NK-92 treated with Interleukin-12 subunit alpha and Interleukin-12 subunit beta, amount 100 ng/mL, for 24 hours (cell line): Measurements from ENCODE around the gene WDR89.
"Not testable (repeated sequence)": the region's sequence is repeated elsewhere in the genome, so short reads cannot be mapped to it uniquely, and the experiment has no call there.

Experiments used
- DNase-seq: peaks from one replicate; lab custom pipeline; 2025; lab: John Stamatoyannopoulos, UW

Gene WDR89

GRCh38 chr14:63594455-63595372 is 47.0 kb downstream of the WDR89 start:
- DNase-seq = no peak

- not testable (repeated sequence) for DNase-seq
Observed at GRCh38 chr14:63583046-63583445, 58.6 kb downstream of the WDR89 start.

- DNase-seq = no peak
Observed at GRCh38 chr14:63581491-63581890, 60.2 kb downstream of the WDR89 start.

GRCh38 chr14:63578300-63578699 is 63.4 kb downstream of the WDR89 start:
- no peak for DNase-seq

- no peak for DNase-seq
Observed at GRCh38 chr14:63573581-63573980, 68.1 kb downstream of the WDR89 start.

- no peak for DNase-seq
Observed at GRCh38 chr14:63565448-63565847, 76.2 kb downstream of the WDR89 start.

- DNase-seq = no peak
Observed at GRCh38 chr14:63564318-63564717, 77.4 kb downstream of the WDR89 start.

GRCh38 chr14:63563370-63564026 is 78.2 kb downstream of the WDR89 start:
- no peak for DNase-seq

- DNase-seq = no peak
Observed at GRCh38 chr14:63562405-63562804, 79.3 kb downstream of the WDR89 start.

GRCh38 chr14:63555572-63555971 is 86.1 kb downstream of the WDR89 start:
- DNase-seq = no peak

GRCh38 chr14:63551332-63551731 is 90.3 kb downstream of the WDR89 start:
- DNase-seq = no peak

GRCh38 chr14:63547798-63548335 is 93.8 kb downstream of the WDR89 start:
- no peak for DNase-seq
